Measurements from ENCODE around the gene PTX4. TPM values are rescaled to one million over a fixed set of nuclear protein-coding genes. Genes with fewer than 3 reads are reported as not detected.
A peak's percentile ranks its signal among the peaks of the same experiment; 100 is the strongest.

The PTX4 gene
- total RNA-seq, 1 donor from 2014 or later = 0.21 TPM

DNA sequence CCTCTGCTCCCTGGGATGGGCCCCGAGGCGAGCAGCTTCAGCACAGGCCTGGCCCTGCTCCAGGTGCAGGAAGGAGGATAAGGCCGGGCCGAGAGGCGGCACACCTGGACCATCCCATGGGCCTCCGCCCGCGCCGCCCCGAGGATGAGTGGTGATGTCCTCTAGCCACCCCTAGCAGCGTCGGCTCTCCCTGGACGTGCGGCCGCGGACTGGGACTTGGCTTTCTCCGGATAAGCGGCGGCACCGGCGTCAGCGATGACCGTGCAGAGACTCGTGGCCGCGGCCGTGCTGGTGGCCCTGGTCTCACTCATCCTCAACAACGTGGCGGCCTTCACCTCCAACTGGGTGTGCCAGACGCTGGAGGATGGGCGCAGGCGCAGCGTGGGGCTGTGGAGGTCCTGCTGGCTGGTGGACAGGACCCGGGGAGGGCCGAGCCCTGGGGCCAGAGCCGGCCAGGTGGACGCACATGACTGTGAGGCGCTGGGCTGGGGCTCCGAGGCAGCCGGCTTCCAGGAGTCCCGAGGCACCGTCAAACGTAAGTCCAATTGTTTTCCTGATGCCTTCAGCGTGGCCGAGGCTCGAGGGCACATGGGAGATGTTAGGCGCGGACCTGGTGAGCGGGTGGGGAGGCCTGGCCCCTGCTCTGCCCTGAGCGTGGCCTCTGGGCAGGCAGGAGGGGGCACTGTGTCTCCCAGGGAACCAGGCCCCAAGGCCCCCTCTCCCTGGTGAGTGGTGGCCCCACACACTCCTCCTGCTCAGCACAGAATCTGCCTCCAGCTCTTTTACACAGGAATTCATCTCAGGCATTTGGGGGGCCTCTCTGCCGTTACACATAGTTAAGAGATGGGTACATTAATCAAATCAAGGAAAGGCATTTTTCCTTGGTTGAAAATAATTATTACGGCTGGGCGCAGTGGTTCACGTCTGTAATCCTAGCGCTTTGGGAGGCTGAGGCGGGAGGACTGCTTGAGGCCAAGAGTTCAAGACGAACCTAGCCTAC, 45.6 kb upstream of the PTX4 start:
- TF ChIP-seq, protein P1, sequence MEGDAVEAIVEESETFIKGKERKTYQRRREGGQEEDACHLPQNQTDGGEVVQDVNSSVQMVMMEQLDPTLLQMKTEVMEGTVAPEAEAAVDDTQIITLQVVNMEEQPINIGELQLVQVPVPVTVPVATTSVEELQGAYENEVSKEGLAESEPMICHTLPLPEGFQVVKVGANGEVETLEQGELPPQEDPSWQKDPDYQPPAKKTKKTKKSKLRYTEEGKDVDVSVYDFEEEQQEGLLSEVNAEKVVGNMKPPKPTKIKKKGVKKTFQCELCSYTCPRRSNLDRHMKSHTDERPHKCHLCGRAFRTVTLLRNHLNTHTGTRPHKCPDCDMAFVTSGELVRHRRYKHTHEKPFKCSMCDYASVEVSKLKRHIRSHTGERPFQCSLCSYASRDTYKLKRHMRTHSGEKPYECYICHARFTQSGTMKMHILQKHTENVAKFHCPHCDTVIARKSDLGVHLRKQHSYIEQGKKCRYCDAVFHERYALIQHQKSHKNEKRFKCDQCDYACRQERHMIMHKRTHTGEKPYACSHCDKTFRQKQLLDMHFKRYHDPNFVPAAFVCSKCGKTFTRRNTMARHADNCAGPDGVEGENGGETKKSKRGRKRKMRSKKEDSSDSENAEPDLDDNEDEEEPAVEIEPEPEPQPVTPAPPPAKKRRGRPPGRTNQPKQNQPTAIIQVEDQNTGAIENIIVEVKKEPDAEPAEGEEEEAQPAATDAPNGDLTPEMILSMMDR (IDR thresholded peaks at IDR 0.05; ENCODE audit: unreplicated experiment) = no peak
- H3K4me1 Mint-ChIP-seq (ENCODE audit: unreplicated experiment) = peaks cover 43% of the 10 kb centered on the region
- H3K36me3 Mint-ChIP-seq (ENCODE audit: low read depth, unreplicated experiment) = peaks cover 31% of the 10 kb centered on the region
- peak overlapping the region; percentile 98 for H3K4me3 Mint-ChIP-seq (ENCODE audit: unreplicated experiment)
- DNase-seq (ENCODE audit: low spot score) = no peak
- peak overlapping the region; percentile 88 for H3K27ac Mint-ChIP-seq (ENCODE audit: unreplicated experiment)
- H3K27me3 Mint-ChIP-seq (ENCODE audit: unreplicated experiment) = peaks cover 9% of the 10 kb centered on the region
- no peaks in the 10 kb centered on the region for H3K9me3 Mint-ChIP-seq (ENCODE audit: unreplicated experiment)

DNA sequence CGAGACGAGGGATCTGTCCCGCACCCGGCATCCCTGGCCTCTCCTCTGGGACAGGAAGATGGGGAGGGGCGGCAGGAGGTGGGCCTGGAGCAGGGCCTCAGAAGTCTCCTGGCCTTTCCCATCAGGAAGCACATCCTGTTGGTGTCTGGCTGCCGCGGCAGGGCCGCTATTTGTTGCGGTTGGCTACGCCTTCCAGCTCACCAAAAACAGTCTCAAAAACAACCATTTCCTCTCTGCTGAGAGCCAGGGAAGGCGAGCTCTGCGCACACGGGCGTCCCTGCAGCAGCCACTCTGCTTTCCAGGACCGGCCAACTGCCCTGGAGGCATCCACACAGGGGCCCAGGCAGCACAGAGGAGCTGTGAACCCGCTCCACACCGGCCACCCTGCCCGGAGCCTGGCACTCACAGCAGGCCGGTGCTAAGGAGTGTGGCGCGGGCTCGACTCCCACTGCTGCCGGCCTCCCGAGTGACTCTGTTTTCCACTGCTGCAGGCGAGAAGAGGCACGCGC, 44.8 kb upstream of the PTX4 start, which contains the start of gene TMEM204:
Gene TMEM204 (plus strand): TSS at position 224 of the 509 bp plus-strand sequence. CDS start 610 bp downstream, outside the sequence.
- Mint-ChIP-seq H3K27me3 (ENCODE audit: unreplicated experiment) (peaks cover 9% of the 10 kb centered on the region), H3K36me3 (ENCODE audit: low read depth, unreplicated experiment) (peaks cover 28% of the 10 kb centered on the region), H3K27ac (ENCODE audit: unreplicated experiment) (peak within 1 kb of the TSS; percentile 77), H3K4me1 (ENCODE audit: unreplicated experiment) (peaks cover 43% of the 10 kb centered on the region), H3K9me3 (ENCODE audit: unreplicated experiment) (no peaks in the 10 kb centered on the region), H3K4me3 (ENCODE audit: unreplicated experiment) (peak within 1 kb of the TSS; percentile 98)
- TF ChIP-seq, protein P1 (IDR thresholded peaks at IDR 0.05; ENCODE audit: unreplicated experiment) = no peak
- peak; percentile 69 for DNase-seq (ENCODE audit: low spot score)

DNA sequence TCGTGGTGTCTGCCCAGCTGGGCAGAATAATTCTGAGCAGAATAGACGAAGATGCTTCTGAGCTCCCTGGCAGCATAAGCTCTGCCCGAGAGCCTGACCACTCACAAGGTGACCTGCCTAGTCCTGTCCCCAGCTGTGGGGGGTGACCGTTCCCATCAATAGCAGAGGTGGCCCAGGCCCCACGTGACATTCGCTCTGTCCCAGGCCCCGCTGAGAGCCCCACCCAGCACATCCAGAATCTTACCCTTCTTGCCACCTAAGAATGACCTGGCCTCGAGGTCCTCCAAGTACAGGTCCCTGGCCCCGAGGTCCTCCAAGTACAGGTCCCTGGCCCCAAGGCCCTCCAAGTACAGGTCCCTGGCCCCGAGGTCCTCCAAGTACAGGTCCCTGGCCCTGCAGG, 44.0 kb upstream of the PTX4 start:
- no peak for DNase-seq (ENCODE audit: low spot score)
- Mint-ChIP-seq H3K4me3 (ENCODE audit: unreplicated experiment) (no peak overlapping the region), H3K9me3 (ENCODE audit: unreplicated experiment) (no peaks in the 10 kb centered on the region), H3K4me1 (ENCODE audit: unreplicated experiment) (peaks cover 48% of the 10 kb centered on the region), H3K27ac (ENCODE audit: unreplicated experiment) (no peak overlapping the region), H3K27me3 (ENCODE audit: unreplicated experiment) (peaks cover 9% of the 10 kb centered on the region), H3K36me3 (ENCODE audit: low read depth, unreplicated experiment) (peaks cover 24% of the 10 kb centered on the region)
- TF ChIP-seq, protein P1 (IDR thresholded peaks at IDR 0.05; ENCODE audit: unreplicated experiment) = no peak

DNA sequence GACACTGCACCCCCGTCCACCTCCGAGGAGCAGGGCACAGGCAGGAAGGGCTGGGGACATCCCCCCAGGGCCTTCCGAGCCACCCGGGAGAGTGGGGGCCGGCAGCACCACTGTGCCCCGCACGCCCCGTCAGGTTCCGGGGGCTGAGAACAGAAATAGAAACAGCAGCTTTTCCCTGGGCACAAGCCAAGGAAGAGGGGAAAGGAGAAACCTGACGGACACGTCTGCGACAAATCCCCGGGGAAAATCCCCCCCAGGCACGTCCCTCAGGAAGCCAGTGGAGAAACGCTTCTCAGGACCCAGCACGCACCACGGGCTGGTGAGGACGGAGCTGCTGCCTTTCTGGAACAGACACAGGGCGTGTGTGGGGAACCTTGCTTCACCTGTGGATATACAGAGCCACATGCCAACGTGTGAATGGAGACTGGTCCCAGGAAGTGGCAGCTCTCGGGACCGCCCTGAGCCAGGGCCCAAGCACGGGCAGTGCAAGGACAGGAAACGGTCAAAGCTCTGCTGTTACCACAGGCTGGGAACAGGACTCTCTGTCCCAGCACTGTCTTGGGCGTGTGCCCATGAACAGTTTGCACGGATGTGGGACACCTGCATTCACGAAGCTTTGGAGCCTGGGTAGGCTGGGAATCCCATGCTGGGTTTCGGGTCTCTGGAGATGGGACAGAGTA, 43.5 kb upstream of the PTX4 start:
- peaks cover 9% of the 10 kb centered on the region for H3K27me3 Mint-ChIP-seq (ENCODE audit: unreplicated experiment)
- H3K4me3 Mint-ChIP-seq (ENCODE audit: unreplicated experiment) = no peak overlapping the region
- H3K36me3 Mint-ChIP-seq (ENCODE audit: low read depth, unreplicated experiment) = peaks cover 19% of the 10 kb centered on the region
- DNase-seq (ENCODE audit: low spot score) = no peak
- no peak overlapping the region for H3K27ac Mint-ChIP-seq (ENCODE audit: unreplicated experiment)
- H3K4me1 Mint-ChIP-seq (ENCODE audit: unreplicated experiment) = peaks cover 47% of the 10 kb centered on the region
- TF ChIP-seq, protein P1 (IDR thresholded peaks at IDR 0.05; ENCODE audit: unreplicated experiment) = no peak
- H3K9me3 Mint-ChIP-seq (ENCODE audit: unreplicated experiment) = no peaks in the 10 kb centered on the region

Measured in endothelial cell (in vitro differentiated cells).